Stimulated activated CD8-positive, alpha-beta memory T cell treated with anti-CD3 and anti-CD28 coated beads, Interleukin-2, amount 100 ng/mL, for 1 hour (primary cell): ENCODE data around the gene DYNC2LI1.

Experiments used
- DNase-seq, 2 donors: peaks; one replicate each; pipeline ENCODE4 v3.0.0-alpha.2; 2020; ENCODE audit warnings: low read depth in 2 of 2

The DYNC2LI1 gene

DNA sequence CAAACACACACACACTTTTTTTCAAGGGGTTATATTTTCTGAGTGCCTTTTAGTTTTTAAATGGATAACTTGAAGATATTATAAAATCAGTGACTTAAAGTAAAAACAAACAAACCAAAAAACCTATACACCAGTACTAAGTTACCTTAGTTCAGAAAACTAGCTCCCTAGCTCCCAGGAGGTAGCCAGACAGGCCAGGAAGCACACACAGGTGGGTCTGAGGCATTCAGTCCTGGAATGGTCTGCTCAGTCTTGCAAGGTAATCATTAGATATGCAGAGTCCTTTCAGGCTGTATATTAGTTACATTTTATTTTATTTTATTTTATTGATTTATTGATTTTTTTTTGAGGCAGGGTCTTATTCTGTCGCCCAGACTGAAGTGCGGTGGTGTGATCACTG, 10.7 kb upstream of the DYNC2LI1 start:
- no peak for DNase-seq

DNA sequence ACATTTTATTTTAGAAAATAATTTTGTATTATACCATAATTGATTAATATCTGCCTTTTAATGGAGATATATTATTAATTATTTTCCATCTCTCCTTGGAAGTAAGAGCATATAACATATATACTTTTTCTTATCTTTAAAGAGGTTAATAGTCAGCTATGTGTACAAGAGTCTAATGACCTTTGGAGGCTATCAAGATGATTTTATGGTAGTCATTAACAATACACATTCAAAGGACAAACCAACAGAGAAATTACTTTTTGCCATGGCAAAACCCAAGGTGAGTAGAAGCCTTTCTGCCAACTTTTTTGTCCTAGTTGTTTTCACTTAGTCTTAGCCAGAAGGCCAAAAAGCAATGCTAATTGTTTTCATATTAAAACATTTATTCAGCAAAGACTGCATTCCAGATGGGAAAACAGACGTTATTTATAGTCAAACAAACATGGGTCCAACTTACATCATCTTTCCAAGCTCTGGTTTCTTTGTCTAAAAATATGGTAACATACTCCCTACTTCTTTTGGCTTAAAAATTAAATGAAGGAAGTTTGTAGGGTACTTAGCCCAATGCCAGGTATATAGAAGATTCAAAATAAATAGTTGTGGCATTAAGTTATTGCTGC, 9.6 kb upstream of the DYNC2LI1 start:
- no peak for DNase-seq

- DNase-seq = no peak
These were observed 7.8 kb upstream of the DYNC2LI1 start for GRCh38 chr2:43766006-43766405.

DNA sequence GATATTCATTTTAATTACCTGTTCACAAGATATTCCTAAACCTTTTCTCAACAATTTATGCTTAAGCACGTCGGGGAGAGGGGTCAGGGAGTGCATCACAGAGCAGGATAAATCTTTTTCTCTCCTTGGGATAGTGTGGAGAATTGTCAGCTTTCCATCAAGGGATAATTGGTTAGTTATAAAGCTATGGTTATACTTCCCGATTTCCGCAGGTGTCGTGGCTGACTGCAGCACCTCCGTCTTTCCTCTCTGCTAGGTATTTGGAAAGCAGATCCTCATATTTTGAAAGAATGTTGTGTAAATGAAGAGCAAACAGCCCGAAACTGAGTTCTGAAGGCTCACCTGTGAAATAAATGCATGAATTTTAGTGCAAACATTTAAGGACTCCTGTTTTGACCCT, 778 bp downstream of the DYNC2LI1 start:
- no peak for DNase-seq

GRCh38 chr2:43776324-43776723, 2.5 kb downstream of the DYNC2LI1 start:
- no peak for DNase-seq

- DNase-seq = no peak
These were observed 3.6 kb downstream of the DYNC2LI1 start for GRCh38 chr2:43777306-43777926.

GRCh38 chr2:43778233-43778632, 4.4 kb downstream of the DYNC2LI1 start:
- no peak for DNase-seq

- no peak for DNase-seq
These were observed 14.1 kb downstream of the DYNC2LI1 start for GRCh38 chr2:43787895-43788294.

DNA sequence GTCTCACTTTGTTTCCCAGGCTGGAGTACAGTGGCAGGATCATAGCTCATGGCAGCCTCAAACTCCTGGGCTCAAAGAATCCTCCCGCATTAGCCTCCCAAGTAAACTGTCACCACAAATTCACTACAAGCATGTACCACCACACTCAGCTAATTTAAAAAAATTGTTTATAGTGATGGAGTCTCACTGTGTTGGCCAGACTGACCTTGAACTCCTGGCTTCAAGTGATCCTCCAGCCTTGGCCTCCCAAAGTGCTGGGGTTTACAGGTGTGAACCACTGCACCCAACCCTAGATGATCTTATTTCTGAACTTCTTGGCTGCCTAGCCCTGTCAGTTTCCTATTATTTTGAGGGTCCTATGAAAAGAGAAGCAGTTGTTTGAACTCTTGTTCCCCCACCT, 14.8 kb downstream of the DYNC2LI1 start:
- no peak for DNase-seq

DNA sequence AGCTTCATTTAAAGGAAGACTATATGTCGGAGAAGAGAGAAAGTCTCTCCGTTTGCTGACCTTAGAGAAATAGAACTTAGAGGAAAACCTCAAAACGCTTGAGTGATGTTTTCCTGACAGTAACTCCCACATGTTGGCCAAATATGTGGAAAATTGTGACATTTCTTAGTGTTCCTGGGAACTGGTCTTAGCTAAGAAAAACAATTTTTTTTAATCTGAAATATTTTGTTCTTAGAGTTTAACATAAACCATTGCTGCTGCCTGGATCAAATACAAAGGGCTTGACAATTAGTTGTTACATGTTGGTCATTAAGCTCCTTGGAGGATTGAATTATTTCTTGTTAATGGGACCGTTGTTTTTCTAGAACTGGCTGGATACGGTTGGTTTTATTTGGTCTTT, 16.3 kb downstream of the DYNC2LI1 start:
- no peak for DNase-seq

GRCh38 chr2:43791035-43791765, 17.4 kb downstream of the DYNC2LI1 start:
- DNase-seq = no peak

- no peak for DNase-seq
These were observed 18.8 kb downstream of the DYNC2LI1 start for GRCh38 chr2:43792653-43793052.

- DNase-seq = no peak
These were observed 21.1 kb downstream of the DYNC2LI1 start for GRCh38 chr2:43794956-43795355.

GRCh38 chr2:43796206-43796605, 22.4 kb downstream of the DYNC2LI1 start:
- no peak for DNase-seq

- no peak for DNase-seq
These were observed 24.5 kb downstream of the DYNC2LI1 start for GRCh38 chr2:43798300-43798699.

- no peak for DNase-seq
These were observed 27.1 kb downstream of the DYNC2LI1 start for GRCh38 chr2:43800894-43801293.

GRCh38 chr2:43802135-43802534, 28.3 kb downstream of the DYNC2LI1 start:
- no peak for DNase-seq

DNA sequence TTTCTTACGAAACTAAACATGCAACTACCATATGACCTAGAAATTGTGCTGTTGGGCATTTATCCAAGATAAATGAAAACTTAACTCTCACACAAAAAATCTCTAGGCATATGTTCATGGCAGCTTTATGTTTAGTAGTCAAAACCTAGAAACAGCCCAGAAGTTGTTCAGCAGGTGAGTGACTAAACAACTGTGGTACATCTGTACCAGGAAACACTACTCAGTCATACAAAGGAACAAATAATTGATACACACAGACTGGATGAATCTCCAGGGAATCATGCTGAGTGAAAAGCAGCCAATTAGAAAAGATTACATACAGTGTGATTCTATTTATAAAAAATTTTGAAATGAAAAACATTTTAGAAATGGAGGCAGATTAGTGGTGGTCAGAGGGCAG, 29.3 kb downstream of the DYNC2LI1 start:
- no peak for DNase-seq

DNA sequence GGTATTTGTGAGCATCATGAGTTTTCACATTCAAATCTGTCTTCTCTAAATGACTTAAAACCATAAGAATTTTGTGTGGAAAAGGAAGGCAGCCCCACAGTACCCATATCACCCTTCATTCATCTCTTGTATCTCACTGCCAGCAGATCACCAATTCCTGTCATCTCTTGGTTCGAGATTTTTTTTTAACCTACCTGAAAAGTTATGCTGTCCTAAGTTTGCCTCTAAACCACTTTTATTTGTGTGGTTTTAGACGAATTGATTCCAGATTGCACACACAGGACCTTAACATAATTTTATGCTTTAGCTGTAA, 32.8 kb downstream of the DYNC2LI1 start:
- DNase-seq = no peak

DNA sequence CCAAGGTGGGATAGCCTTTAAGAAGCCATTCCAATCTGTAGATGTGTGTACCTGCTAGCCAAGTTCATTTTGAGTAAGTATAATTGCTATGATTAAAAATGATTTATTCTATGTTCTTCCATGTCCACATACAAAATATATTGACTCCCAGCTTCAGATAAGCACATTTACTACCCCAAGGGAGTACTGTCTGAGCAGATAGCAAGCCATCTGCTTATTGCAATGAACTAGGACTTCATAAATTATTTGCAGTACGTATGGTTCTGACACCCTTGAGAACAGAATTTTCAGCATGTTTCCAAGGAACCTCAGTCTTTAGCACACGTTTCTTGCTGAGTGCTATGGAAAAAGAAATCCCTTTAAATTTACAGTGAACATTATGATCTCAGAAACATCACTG, 36.6 kb downstream of the DYNC2LI1 start:
- DNase-seq = no peak

GRCh38 chr2:43810888-43811287, 37.0 kb downstream of the DYNC2LI1 start:
- no peak for DNase-seq

DNA sequence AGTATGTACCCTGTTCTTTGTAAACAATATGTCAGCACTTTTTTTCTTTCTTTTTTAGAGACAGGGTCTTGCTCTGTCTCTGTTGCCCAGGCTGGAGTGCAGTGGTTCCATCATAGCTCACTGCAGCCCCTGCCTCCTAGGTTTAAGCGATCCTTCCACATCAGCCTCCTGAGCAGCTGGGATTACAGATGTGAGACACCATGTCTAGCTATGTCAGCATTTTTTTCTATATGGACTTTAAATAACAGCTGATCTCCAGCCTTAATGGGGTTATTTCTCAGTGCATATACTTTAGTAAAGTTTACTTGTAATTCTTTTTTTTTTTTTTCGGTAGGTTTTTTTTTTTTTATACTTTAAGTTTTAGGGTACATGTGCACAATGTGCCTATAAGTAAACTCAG, 38.2 kb downstream of the DYNC2LI1 start:
- DNase-seq = no peak

DNA sequence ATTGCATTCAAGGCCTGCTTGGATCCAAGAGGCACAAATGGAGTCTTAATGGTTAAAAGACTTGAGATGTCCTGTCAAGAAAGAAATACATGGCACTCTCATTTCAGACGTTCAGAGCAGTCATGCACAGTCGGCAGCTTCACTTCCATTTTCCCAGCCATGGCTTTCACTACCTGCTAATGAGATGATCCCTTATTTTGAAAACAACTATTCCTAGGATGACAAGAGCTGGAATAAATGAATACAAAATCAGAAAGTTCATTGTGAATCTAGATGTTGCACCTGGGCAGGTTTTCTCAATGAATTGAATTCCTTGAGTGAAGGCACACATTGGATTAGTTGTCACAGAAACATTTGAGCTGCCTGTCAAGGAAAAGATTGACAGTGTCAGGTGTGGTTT, 39.1 kb downstream of the DYNC2LI1 start:
- DNase-seq = no peak

GRCh38 chr2:43814711-43815110, 40.9 kb downstream of the DYNC2LI1 start:
- DNase-seq = no peak
